Measurements from ENCODE around the gene TBL2.

- TF ChIP-seq GABPA (IDR thresholded peaks at IDR 0.05; ENCODE audit: low read depth) (no peak), CTCF (IDR thresholded peaks at IDR 0.05; ENCODE audit: insufficient read depth, low read length) (no peak), REST (IDR thresholded peaks at IDR 0.05; ENCODE audit: insufficient replicate concordance, low read depth) (no peak)
Observed at GRCh38 chr7:73560109-73560835, 18.1 kb downstream of the TBL2 start.
